Activated CD4-positive, alpha-beta T cell treated with anti-CD3 and anti-CD28 coated beads, Interleukin-2, amount 50 U/mL, for 4 hours (primary cell): ENCODE measurements around the gene RTL9.

ENCODE experiments used
- DNase-seq, 2 experiments: peaks; one replicate each; pipeline ENCODE4 v3.0.0-alpha.2; 2020

The RTL9 gene

DNA sequence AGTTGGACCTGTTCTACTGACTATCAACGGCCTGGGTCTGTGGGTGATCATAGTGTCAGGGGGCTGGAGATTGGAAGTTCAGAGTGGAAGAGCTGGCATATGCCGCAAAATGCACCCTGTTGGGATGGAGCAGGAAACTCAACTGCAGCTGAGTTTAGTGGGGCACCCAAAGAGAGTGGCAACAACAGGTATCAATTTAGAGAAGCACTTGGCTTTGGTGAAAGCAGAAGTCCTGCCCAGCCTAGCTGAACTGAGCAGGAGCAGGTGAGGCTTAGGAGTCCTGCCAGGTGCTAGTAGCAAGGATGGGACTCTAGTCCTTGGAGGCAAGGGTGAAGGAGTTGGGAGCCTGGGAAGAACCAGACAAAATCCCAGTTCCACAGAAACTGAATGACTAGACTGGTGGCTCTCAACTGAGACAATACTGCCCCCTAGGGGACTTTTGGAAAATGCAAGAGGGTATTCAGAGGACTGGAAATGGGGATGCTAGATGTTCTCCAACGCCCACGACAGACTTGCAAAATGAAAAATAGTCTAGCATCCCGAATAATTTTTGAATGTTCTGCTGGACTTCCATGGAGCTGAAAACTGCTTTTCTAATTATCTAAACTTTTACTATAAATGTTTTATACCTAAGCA, 49.4 kb downstream of the RTL9 start:
- DNase-seq: peak; percentile 9 to 14
